ENCODE measurements around the gene SLC12A9. TPM values are rescaled to one million over a fixed set of nuclear protein-coding genes. Genes with fewer than 3 reads are reported as not detected.

Gene SLC12A9
- total RNA-seq, 1 experiment from 2014 or later: 24.6 TPM

DNA sequence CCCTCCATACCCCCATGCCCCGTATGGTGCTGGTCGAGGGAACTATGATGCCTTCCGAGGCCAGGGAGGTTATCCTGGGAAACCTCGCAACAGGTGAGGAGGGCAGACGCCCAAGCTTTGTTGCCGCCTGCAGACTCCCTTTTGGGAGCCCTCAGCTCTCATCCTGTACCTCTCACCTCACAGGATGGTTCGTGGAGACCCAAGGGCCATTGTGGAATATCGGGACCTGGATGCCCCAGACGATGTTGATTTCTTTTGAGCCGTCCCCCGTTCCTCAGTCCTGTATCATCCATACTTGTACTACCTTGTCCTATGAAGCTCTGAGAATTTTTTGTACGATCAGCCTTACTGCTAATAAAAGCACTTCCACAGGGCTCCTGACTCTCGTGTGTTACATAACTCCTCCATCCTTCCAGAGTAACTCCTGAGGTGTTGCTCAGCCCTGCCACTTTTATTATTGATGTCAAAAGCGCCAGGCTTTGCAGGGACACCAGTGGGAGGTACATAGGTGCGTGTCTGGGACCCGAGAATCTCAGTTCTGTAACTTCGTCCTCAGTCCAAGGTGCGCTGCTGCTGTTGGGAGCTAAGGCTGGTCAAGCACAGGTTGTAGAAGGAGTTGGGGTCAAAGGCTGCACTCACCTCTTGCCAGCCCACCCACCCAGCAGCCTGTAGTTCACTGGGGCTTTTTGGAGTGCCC lies 35.9 kb downstream of the SLC12A9 start:
- BruUV-seq (replicated peaks): TSS peak; percentile 67
- DNase-seq (ENCODE audit: low read depth, low spot score): no peak
- peaks cover 8 to 45% of the 10 kb centered on the region in 2 experiments for H3K4me1 ChIP-seq (ENCODE audit: control insufficient read depth in 1 of 2, insufficient read depth in 2 of 2, low read length in 2 of 2)
- peak overlapping the region; percentile 98 for H3K4me2 ChIP-seq (ENCODE audit: low read length)
- H3K27ac ChIP-seq (ENCODE audit: low read depth, low read length): peak overlapping the region; percentile 78
- H3K9me3 ChIP-seq (ENCODE audit: control insufficient read depth in 1 of 2, insufficient read depth in 1 of 2, low read depth in 1 of 2, low read length in 2 of 2): no peaks in the 10 kb centered on the region
- TF ChIP-seq, protein P1, sequence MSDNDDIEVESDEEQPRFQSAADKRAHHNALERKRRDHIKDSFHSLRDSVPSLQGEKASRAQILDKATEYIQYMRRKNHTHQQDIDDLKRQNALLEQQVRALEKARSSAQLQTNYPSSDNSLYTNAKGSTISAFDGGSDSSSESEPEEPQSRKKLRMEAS (IDR thresholded peaks at IDR 0.05): no peak
- TF ChIP-seq, protein P2, sequence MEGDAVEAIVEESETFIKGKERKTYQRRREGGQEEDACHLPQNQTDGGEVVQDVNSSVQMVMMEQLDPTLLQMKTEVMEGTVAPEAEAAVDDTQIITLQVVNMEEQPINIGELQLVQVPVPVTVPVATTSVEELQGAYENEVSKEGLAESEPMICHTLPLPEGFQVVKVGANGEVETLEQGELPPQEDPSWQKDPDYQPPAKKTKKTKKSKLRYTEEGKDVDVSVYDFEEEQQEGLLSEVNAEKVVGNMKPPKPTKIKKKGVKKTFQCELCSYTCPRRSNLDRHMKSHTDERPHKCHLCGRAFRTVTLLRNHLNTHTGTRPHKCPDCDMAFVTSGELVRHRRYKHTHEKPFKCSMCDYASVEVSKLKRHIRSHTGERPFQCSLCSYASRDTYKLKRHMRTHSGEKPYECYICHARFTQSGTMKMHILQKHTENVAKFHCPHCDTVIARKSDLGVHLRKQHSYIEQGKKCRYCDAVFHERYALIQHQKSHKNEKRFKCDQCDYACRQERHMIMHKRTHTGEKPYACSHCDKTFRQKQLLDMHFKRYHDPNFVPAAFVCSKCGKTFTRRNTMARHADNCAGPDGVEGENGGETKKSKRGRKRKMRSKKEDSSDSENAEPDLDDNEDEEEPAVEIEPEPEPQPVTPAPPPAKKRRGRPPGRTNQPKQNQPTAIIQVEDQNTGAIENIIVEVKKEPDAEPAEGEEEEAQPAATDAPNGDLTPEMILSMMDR (IDR thresholded peaks at IDR 0.05 in 2 of 3, conservative IDR thresholded peaks at IDR 0.05 in 1 of 3; ENCODE audit: borderline replicate concordance in 1 of 3, insufficient read depth in 1 of 3, low read depth in 2 of 3, low read length in 2 of 3): no peak
- no peak for TF ChIP-seq ATF3 (IDR thresholded peaks at IDR 0.05)
- TF ChIP-seq FOSL1 (IDR thresholded peaks at IDR 0.05; ENCODE audit: low read depth): no peak
- TF ChIP-seq, protein P3, sequence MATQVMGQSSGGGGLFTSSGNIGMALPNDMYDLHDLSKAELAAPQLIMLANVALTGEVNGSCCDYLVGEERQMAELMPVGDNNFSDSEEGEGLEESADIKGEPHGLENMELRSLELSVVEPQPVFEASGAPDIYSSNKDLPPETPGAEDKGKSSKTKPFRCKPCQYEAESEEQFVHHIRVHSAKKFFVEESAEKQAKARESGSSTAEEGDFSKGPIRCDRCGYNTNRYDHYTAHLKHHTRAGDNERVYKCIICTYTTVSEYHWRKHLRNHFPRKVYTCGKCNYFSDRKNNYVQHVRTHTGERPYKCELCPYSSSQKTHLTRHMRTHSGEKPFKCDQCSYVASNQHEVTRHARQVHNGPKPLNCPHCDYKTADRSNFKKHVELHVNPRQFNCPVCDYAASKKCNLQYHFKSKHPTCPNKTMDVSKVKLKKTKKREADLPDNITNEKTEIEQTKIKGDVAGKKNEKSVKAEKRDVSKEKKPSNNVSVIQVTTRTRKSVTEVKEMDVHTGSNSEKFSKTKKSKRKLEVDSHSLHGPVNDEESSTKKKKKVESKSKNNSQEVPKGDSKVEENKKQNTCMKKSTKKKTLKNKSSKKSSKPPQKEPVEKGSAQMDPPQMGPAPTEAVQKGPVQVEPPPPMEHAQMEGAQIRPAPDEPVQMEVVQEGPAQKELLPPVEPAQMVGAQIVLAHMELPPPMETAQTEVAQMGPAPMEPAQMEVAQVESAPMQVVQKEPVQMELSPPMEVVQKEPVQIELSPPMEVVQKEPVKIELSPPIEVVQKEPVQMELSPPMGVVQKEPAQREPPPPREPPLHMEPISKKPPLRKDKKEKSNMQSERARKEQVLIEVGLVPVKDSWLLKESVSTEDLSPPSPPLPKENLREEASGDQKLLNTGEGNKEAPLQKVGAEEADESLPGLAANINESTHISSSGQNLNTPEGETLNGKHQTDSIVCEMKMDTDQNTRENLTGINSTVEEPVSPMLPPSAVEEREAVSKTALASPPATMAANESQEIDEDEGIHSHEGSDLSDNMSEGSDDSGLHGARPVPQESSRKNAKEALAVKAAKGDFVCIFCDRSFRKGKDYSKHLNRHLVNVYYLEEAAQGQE (IDR thresholded peaks at IDR 0.05; ENCODE audit: low read depth): no peak
- TF ChIP-seq SP1 (IDR thresholded peaks at IDR 0.05; ENCODE audit: low read depth): no peak
- TF ChIP-seq SIN3A (IDR thresholded peaks at IDR 0.05; ENCODE audit: low read depth): no peak
- TF ChIP-seq RAD21 (IDR thresholded peaks at IDR 0.05; ENCODE audit: low read depth): no peak
- TF ChIP-seq YY1 (IDR thresholded peaks at IDR 0.05; ENCODE audit: extremely low read depth, insufficient replicate concordance, low read depth, low read length): no peak
- TF ChIP-seq EGR1 (IDR thresholded peaks at IDR 0.05; ENCODE audit: low read depth): no peak
- no peak for TF ChIP-seq ZNF274 (IDR thresholded peaks at IDR 0.05; ENCODE audit: low read depth, low read length)
- TF ChIP-seq SRF (IDR thresholded peaks at IDR 0.05; ENCODE audit: low read depth): no peak
- no peak for TF ChIP-seq EZH2phosphoT487 (IDR thresholded peaks at IDR 0.05; ENCODE audit: borderline replicate concordance)
- no peak for TF ChIP-seq POLR2AphosphoS5 (IDR thresholded peaks at IDR 0.05; ENCODE audit: low read depth, low read length)
- TF ChIP-seq ELF1 (IDR thresholded peaks at IDR 0.05; ENCODE audit: borderline replicate concordance, low read depth): no peak
- TF ChIP-seq CBX3 (IDR thresholded peaks at IDR 0.05; ENCODE audit: low read depth): no peak
- TF ChIP-seq, protein P4, sequence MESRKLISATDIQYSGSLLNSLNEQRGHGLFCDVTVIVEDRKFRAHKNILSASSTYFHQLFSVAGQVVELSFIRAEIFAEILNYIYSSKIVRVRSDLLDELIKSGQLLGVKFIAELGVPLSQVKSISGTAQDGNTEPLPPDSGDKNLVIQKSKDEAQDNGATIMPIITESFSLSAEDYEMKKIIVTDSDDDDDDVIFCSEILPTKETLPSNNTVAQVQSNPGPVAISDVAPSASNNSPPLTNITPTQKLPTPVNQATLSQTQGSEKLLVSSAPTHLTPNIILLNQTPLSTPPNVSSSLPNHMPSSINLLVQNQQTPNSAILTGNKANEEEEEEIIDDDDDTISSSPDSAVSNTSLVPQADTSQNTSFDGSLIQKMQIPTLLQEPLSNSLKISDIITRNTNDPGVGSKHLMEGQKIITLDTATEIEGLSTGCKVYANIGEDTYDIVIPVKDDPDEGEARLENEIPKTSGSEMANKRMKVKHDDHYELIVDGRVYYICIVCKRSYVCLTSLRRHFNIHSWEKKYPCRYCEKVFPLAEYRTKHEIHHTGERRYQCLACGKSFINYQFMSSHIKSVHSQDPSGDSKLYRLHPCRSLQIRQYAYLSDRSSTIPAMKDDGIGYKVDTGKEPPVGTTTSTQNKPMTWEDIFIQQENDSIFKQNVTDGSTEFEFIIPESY (IDR thresholded peaks at IDR 0.05; ENCODE audit: extremely low read depth, insufficient replicate concordance, low read length): no peak
- TF ChIP-seq TCF7L2 (IDR thresholded peaks at IDR 0.05; ENCODE audit: borderline replicate concordance, extremely low read depth, insufficient read depth, insufficient read length): no peak
- TF ChIP-seq POLR2A (IDR thresholded peaks at IDR 0.05; ENCODE audit: borderline replicate concordance, extremely low read depth, insufficient read depth, insufficient read length): no peak
- H3K79me2 ChIP-seq (ENCODE audit: insufficient read depth, low read length): peaks cover 51% of the 10 kb centered on the region
- ChIA-PET POLR2A (interaction anchor here (2.7 kb wide), 1 partner anchor 13 kb away, joined by 31 read pairs; the partner anchor contains the start of gene SRRT), CTCF (no interaction called here), RAD21 (ENCODE audit: low non-redundant PET in 1 of 2, low total read pairs in 2 of 2, uncharacterized antibody in 2 of 2, unreplicated experiment in 2 of 2) (no interaction called here)
- H3K9ac ChIP-seq (ENCODE audit: low read length): peak overlapping the region; percentile 97
- H3K36me3 ChIP-seq (ENCODE audit: control insufficient read depth in 1 of 2, insufficient read depth in 2 of 2, low read length in 2 of 2): peaks cover 32 to 55% of the 10 kb centered on the region in 2 experiments; a peak in 3 of 4 replicates
- intact Hi-C loops (cut with micrococcal nuclease): no loop called here
- peak overlapping the region; percentile 68 to 83 for H3K4me3 ChIP-seq (replicated peaks in 1 of 2; ENCODE audit: low read depth in 1 of 2, low read length in 2 of 2)
- H3K9me2 ChIP-seq (ENCODE audit: insufficient read depth): no peaks in the 10 kb centered on the region
- no peak overlapping the region for H2AFZ ChIP-seq (ENCODE audit: low read depth, low read length, poor library complexity, severe bottlenecking)
- H4K20me1 ChIP-seq (ENCODE audit: insufficient read depth): no peaks in the 10 kb centered on the region
- no peak for ATAC-seq
- no peaks in the 10 kb centered on the region for H3K27me3 ChIP-seq (ENCODE audit: insufficient read depth, low read length)
